ENCODE data around the gene MGST1.

MGST1 gene

DNA sequence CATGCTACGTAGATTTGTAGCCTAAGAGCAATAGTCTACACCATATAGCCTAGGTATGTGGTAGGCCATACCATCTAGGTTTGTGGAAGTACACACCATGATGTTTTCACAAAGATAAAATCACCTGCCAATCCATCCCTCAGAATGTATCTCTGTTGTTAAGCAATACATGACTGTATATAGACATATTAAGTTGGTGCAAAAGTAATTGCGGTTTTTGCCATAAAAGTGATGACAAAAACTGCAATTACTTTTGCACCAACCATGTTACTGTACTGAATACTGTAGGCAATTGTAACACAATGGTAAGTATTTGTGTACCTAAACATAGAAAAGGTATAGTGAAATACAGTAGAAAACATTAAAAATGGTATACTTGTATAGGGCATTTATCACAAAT is 40.5 kb downstream of the MGST1 start:
- no peak overlapping the region for H3K4me3 ChIP-seq (ENCODE audit: low read depth in 1 of 2, low read length in 2 of 2)
- no peaks in the 10 kb centered on the region for H4K20me1 ChIP-seq (ENCODE audit: insufficient read depth, low read length)
- TF ChIP-seq, protein P1, sequence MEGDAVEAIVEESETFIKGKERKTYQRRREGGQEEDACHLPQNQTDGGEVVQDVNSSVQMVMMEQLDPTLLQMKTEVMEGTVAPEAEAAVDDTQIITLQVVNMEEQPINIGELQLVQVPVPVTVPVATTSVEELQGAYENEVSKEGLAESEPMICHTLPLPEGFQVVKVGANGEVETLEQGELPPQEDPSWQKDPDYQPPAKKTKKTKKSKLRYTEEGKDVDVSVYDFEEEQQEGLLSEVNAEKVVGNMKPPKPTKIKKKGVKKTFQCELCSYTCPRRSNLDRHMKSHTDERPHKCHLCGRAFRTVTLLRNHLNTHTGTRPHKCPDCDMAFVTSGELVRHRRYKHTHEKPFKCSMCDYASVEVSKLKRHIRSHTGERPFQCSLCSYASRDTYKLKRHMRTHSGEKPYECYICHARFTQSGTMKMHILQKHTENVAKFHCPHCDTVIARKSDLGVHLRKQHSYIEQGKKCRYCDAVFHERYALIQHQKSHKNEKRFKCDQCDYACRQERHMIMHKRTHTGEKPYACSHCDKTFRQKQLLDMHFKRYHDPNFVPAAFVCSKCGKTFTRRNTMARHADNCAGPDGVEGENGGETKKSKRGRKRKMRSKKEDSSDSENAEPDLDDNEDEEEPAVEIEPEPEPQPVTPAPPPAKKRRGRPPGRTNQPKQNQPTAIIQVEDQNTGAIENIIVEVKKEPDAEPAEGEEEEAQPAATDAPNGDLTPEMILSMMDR (IDR thresholded peaks at IDR 0.05; ENCODE audit: borderline replicate concordance, extremely low read depth, low read length, poor library complexity, severe bottlenecking), result no peak
- TF ChIP-seq EZH2 (IDR thresholded peaks at IDR 0.05; ENCODE audit: borderline replicate concordance, low read depth, low read length, severe bottlenecking), result no peak
- H3K4me2 ChIP-seq (ENCODE audit: insufficient read depth, low read length), result no peak overlapping the region
- no peak for ATAC-seq (ENCODE audit: insufficient read depth, low read depth)
- no peak for DNase-seq
- H3K4me1 ChIP-seq (ENCODE audit: insufficient read depth, low read length), result no peaks in the 10 kb centered on the region
- H3K79me2 ChIP-seq (ENCODE audit: insufficient read depth, low read length), result no peaks in the 10 kb centered on the region
- H3K36me3 ChIP-seq (ENCODE audit: insufficient read depth, low read length), result no peaks in the 10 kb centered on the region
- no peaks in the 10 kb centered on the region for H3K9me3 ChIP-seq (ENCODE audit: insufficient read depth, low read length, severe bottlenecking)
- peaks cover 6% of the 10 kb centered on the region for H3K27me3 ChIP-seq (ENCODE audit: insufficient read depth, low read length, poor library complexity)
- H3K9ac ChIP-seq (ENCODE audit: low read depth, low read length), result no peak overlapping the region
- no peak overlapping the region for H2AFZ ChIP-seq (ENCODE audit: low read depth, low read length)
- no peak overlapping the region for H3K27ac ChIP-seq (ENCODE audit: low read length)

DNA sequence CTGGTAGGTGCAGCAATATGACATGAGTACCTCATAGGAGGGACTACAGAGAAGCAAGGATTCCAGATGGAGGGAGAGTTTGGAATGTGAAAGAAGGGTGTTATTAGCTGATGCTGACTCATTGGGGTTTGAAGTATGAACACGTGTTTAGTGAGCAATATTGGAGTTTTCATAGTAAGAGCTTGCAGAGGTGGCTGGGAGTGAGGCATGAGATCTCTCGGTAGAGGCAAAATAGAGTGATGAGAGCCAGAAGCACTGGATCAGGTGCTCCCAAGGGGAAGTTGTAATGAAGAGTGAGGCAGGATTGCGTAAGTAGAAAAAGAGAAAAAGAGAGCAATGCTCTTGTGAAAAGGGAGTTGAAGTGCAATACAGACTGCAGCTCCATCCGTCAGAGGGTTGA is 42.1 kb downstream of the MGST1 start:
- Histone ChIP-seq H3K79me2 (ENCODE audit: insufficient read depth, low read length) (no peaks in the 10 kb centered on the region), H3K4me2 (ENCODE audit: insufficient read depth, low read length) (no peak overlapping the region), H3K9me3 (ENCODE audit: insufficient read depth, low read length, severe bottlenecking) (no peaks in the 10 kb centered on the region), H3K4me3 (ENCODE audit: low read depth in 1 of 2, low read length in 2 of 2) (no peak overlapping the region), H3K36me3 (ENCODE audit: insufficient read depth, low read length) (no peaks in the 10 kb centered on the region), H3K9ac (ENCODE audit: low read depth, low read length) (no peak overlapping the region), H4K20me1 (ENCODE audit: insufficient read depth, low read length) (no peaks in the 10 kb centered on the region), H2AFZ (ENCODE audit: low read depth, low read length) (no peak overlapping the region), H3K27me3 (ENCODE audit: insufficient read depth, low read length, poor library complexity) (peaks cover 6% of the 10 kb centered on the region), H3K4me1 (ENCODE audit: insufficient read depth, low read length) (no peaks in the 10 kb centered on the region), H3K27ac (ENCODE audit: low read length) (no peak overlapping the region)
- DNase-seq, result no peak
- no peak for ATAC-seq (ENCODE audit: insufficient read depth, low read depth)
- no peak for TF ChIP-seq EZH2 (IDR thresholded peaks at IDR 0.05; ENCODE audit: borderline replicate concordance, low read depth, low read length, severe bottlenecking)
- TF ChIP-seq, protein P1 (IDR thresholded peaks at IDR 0.05; ENCODE audit: borderline replicate concordance, extremely low read depth, low read length, poor library complexity, severe bottlenecking), result no peak

DNA sequence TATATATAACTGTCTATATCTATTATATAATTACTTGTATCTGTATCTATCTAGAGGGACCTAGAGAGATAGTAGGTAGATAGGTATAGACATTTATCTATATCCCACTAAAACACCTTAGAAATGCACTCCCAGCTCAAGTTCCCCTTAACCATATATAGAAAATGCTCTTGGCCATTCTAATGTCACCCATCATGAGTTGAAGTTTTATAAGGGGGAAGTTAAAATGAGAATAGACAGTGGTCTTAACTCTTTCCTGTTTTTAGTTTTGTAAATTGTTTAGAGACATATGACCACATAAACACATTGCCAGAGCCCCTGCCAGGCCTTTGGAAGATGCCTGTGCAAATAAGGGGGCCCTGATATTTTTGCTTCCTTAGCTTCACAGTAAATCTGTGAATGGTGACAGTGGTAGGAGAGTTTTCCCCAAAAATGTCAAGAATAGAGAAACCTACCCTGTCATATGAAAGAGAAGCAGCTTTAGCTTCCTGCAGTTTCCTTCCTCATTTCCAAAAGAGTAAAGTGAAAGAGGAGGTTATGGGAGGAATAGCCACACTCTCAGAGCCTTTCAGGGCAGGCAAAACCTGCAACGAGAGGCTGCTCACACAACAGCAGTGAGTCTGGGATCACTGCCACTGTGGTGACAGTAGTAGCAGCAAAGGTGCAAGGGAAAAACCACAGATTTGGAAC is 45.5 kb downstream of the MGST1 start:
- no peaks in the 10 kb centered on the region for H3K9me3 ChIP-seq (ENCODE audit: insufficient read depth, low read length, severe bottlenecking)
- no peak for ATAC-seq (ENCODE audit: insufficient read depth, low read depth)
- H3K4me2 ChIP-seq (ENCODE audit: insufficient read depth, low read length), result no peak overlapping the region
- H3K9ac ChIP-seq (ENCODE audit: low read depth, low read length), result no peak overlapping the region
- no peak overlapping the region for H3K27ac ChIP-seq (ENCODE audit: low read length)
- H3K27me3 ChIP-seq (ENCODE audit: insufficient read depth, low read length, poor library complexity), result no peaks in the 10 kb centered on the region
- H3K36me3 ChIP-seq (ENCODE audit: insufficient read depth, low read length), result no peaks in the 10 kb centered on the region
- no peak overlapping the region for H3K4me3 ChIP-seq (ENCODE audit: low read depth in 1 of 2, low read length in 2 of 2)
- no peaks in the 10 kb centered on the region for H4K20me1 ChIP-seq (ENCODE audit: insufficient read depth, low read length)
- H3K4me1 ChIP-seq (ENCODE audit: insufficient read depth, low read length), result no peaks in the 10 kb centered on the region
- H2AFZ ChIP-seq (ENCODE audit: low read depth, low read length), result no peak overlapping the region
- no peak for TF ChIP-seq EZH2 (IDR thresholded peaks at IDR 0.05; ENCODE audit: borderline replicate concordance, low read depth, low read length, severe bottlenecking)
- TF ChIP-seq, protein P1 (IDR thresholded peaks at IDR 0.05; ENCODE audit: borderline replicate concordance, extremely low read depth, low read length, poor library complexity, severe bottlenecking), result no peak
- no peak for DNase-seq
- no peaks in the 10 kb centered on the region for H3K79me2 ChIP-seq (ENCODE audit: insufficient read depth, low read length)
